HEK293 (cell line): ENCODE measurements around the gene GPX1.

Experiments used
- CTCF ChIP-seq: fragments of 450-650 bp; formaldehyde crosslinking; IDR thresholded peaks from 2 replicates; pipeline ENCODE4 v1.5.1; 2016; ENCODE audit warnings: missing biosample characterization, missing genetic modification characterization
- PATZ1 ChIP-seq: fragments of 450-650 bp; formaldehyde crosslinking; IDR thresholded peaks from 2 replicates; pipeline ENCODE4 v1.5.1; 2016; ENCODE audit warnings: missing biosample characterization, missing genetic modification characterization
- PBX3 ChIP-seq: sonication (generic); formaldehyde crosslinking; IDR thresholded peaks from 2 replicates; pipeline ENCODE4 v1.8.1; 2022; ENCODE audit warnings: mild to moderate bottlenecking, moderate library complexity, missing genetic modification reagents
- REST ChIP-seq: fragments of 450-650 bp; formaldehyde crosslinking; IDR thresholded peaks from 2 replicates; pipeline ENCODE4 v1.5.1; 2016; ENCODE audit warnings: missing biosample characterization, missing genetic modification characterization
- WT1 ChIP-seq: fragments of 450-650 bp; formaldehyde crosslinking; IDR thresholded peaks from 2 replicates; pipeline ENCODE4 v1.5.1; 2016; ENCODE audit warnings: missing biosample characterization, missing genetic modification characterization
- ZBTB21 ChIP-seq: fragments of 450-650 bp; formaldehyde crosslinking; IDR thresholded peaks from 2 replicates; pipeline ENCODE4 v1.5.1; 2017; ENCODE audit warnings: missing biosample characterization, missing genetic modification characterization
- ZBTB49 ChIP-seq: fragments of 450-650 bp; formaldehyde crosslinking; IDR thresholded peaks from 2 replicates; pipeline ENCODE4 v1.5.1; 2016; ENCODE audit warnings: missing biosample characterization, missing genetic modification characterization, low read depth

GRCh38 chr3:49316696-49317457 is 41.3 kb downstream of the GPX1 start:
- TF ChIP-seq REST (tag by site-specific recombination) (no peak), CTCF (tag by site-specific recombination) (no peak), WT1 (tag by site-specific recombination) (no peak), PBX3 (CRISPR knock-in tag) (no peak), ZBTB49 (no peak), ZBTB21 (no peak), PATZ1 (tag by site-specific recombination) (no peak)
